HG03097 (cell line): Measurements from ENCODE around the gene ESYT2.

Experiments used
- ATAC-seq: cut with Tn5 transposase; IDR thresholded peaks from one replicate; pipeline ENCODE4 v1.9.1; 2021; ENCODE audit not compliant: unreplicated experiment, low FRiP score

The ESYT2 gene

GRCh38 chr7:158804335-158804734 is 25.0 kb downstream of the ESYT2 start:
- no peak for ATAC-seq

GRCh38 chr7:158803367-158803969 is 25.8 kb downstream of the ESYT2 start:
- ATAC-seq, result no peak

- ATAC-seq, result no peak
These were observed 26.6 kb downstream of the ESYT2 start for GRCh38 chr7:158802535-158803366.

GRCh38 chr7:158798741-158799140 is 30.6 kb downstream of the ESYT2 start:
- ATAC-seq, result no peak

- ATAC-seq, result no peak
These were observed 32.6 kb downstream of the ESYT2 start for GRCh38 chr7:158796667-158797066.

- ATAC-seq, result no peak
These were observed 34.0 kb downstream of the ESYT2 start for GRCh38 chr7:158795272-158795671.

- ATAC-seq, result no peak
These were observed 38.2 kb downstream of the ESYT2 start for GRCh38 chr7:158791107-158791506.

GRCh38 chr7:158789842-158790241 is 39.5 kb downstream of the ESYT2 start:
- no peak for ATAC-seq

GRCh38 chr7:158786898-158787297 is 42.4 kb downstream of the ESYT2 start:
- no peak for ATAC-seq

- ATAC-seq, result no peak
These were observed 45.0 kb downstream of the ESYT2 start for GRCh38 chr7:158784270-158784669.

GRCh38 chr7:158783595-158783994 is 45.7 kb downstream of the ESYT2 start:
- no peak for ATAC-seq

- ATAC-seq, result no peak
These were observed 46.4 kb downstream of the ESYT2 start for GRCh38 chr7:158782761-158783401.

- no peak for ATAC-seq
These were observed 47.2 kb downstream of the ESYT2 start for GRCh38 chr7:158781974-158782664.

GRCh38 chr7:158781217-158781973 is 47.9 kb downstream of the ESYT2 start:
- no peak for ATAC-seq

GRCh38 chr7:158779061-158780000 is 50.0 kb downstream of the ESYT2 start:
- ATAC-seq, result no peak

GRCh38 chr7:158778471-158778870 is 50.8 kb downstream of the ESYT2 start:
- no peak for ATAC-seq

- ATAC-seq, result no peak
These were observed 51.5 kb downstream of the ESYT2 start for GRCh38 chr7:158777793-158778192.

- no peak for ATAC-seq
These were observed 52.8 kb downstream of the ESYT2 start for GRCh38 chr7:158776474-158776873.

- ATAC-seq, result no peak
These were observed 54.4 kb downstream of the ESYT2 start for GRCh38 chr7:158774952-158775351.
